Activated T-helper 1 cell treated with anti-CD3 and anti-CD28 coated beads, Interleukin-2, amount 50 U/mL, for 16 hours (primary cell): ENCODE measurements around the gene PTH2R.
"Not testable (repeated sequence)": the region's sequence is repeated elsewhere in the genome, so short reads cannot be mapped to it uniquely, and the experiment has no call there.

Source experiments
- DNase-seq, 2 donors: peaks; one replicate each; pipeline ENCODE4 v3.0.0-alpha.2; 2020; ENCODE audit warnings: low read depth in 1 of 2, low spot score in 1 of 2

The PTH2R gene

GRCh38 chr2:208406474-208407451 is at the start of gene PTH2R:
PTH2R (plus strand) TSS chr2:208406792; CDS start chr2:208407044, 252 bp downstream.
- no peak for DNase-seq

- no peak for DNase-seq
Measured at GRCh38 chr2:208356846-208357574, 49.6 kb upstream of the PTH2R start.

- DNase-seq, result no peak
Measured at GRCh38 chr2:208358758-208359631, 47.6 kb upstream of the PTH2R start.

GRCh38 chr2:208359632-208359986 is 47.0 kb upstream of the PTH2R start:
- no peak for DNase-seq

GRCh38 chr2:208360259-208361076 is 46.1 kb upstream of the PTH2R start:
- no peak for DNase-seq

GRCh38 chr2:208361077-208361441 is 45.5 kb upstream of the PTH2R start:
- DNase-seq, result no peak

- DNase-seq, result no peak
Measured at GRCh38 chr2:208363485-208363884, 43.1 kb upstream of the PTH2R start.

GRCh38 chr2:208366215-208367127 is 40.1 kb upstream of the PTH2R start:
- DNase-seq, result no peak

GRCh38 chr2:208369091-208369490 is 37.5 kb upstream of the PTH2R start:
- no peak for DNase-seq

GRCh38 chr2:208370881-208371633 is 35.5 kb upstream of the PTH2R start:
- no peak for DNase-seq

GRCh38 chr2:208371634-208371935 is 35.0 kb upstream of the PTH2R start:
- DNase-seq, result no peak

GRCh38 chr2:208373460-208374089 is 33.0 kb upstream of the PTH2R start:
- DNase-seq, result no peak

GRCh38 chr2:208375491-208376068 is 31.0 kb upstream of the PTH2R start:
- DNase-seq, result no peak

GRCh38 chr2:208377344-208377860 is 29.2 kb upstream of the PTH2R start:
- DNase-seq, result not testable (repeated sequence)

GRCh38 chr2:208379192-208379591 is 27.4 kb upstream of the PTH2R start:
- DNase-seq, result no peak

- DNase-seq, result no peak
Measured at GRCh38 chr2:208384637-208385036, 22.0 kb upstream of the PTH2R start.

GRCh38 chr2:208386541-208386940 is 20.1 kb upstream of the PTH2R start:
- DNase-seq, result no peak

GRCh38 chr2:208389940-208390339 is 16.7 kb upstream of the PTH2R start:
- no peak for DNase-seq
